K562 (cell line): Measurements from ENCODE around the gene NANS. TPM values are rescaled to one million over a fixed set of nuclear protein-coding genes. Genes with fewer than 3 reads are reported as not detected.

Experiments used
- COPS2 ChIP-seq: fragments of 450-650 bp; conservative IDR thresholded peaks from 2 replicates; pipeline ENCODE4 v1.6.1; 2016; ENCODE audit warnings: mild to moderate bottlenecking, moderate library complexity
- ELK1 ChIP-seq: sonication (generic); formaldehyde crosslinking; IDR thresholded peaks from 2 replicates; pipeline ENCODE4 v1.8.1; 2022; ENCODE audit warnings: missing genetic modification reagents
- HNRNPUL1 ChIP-seq: fragments of 200-400 bp; formaldehyde crosslinking; IDR thresholded peaks from 2 replicates; pipeline ENCODE4 v1.6.1; 2017; ENCODE audit warnings: low read length
- LEF1 ChIP-seq: fragments of 450-650 bp; IDR thresholded peaks from 2 replicates; pipeline ENCODE4 v1.6.1; 2016; ENCODE audit warnings: mild to moderate bottlenecking
- MCM2 ChIP-seq: fragments of 450-650 bp; IDR thresholded peaks from 2 replicates; pipeline ENCODE4 v1.6.1; 2017; ENCODE audit warnings: low read depth, mild to moderate bottlenecking
- MEF2A ChIP-seq: IDR thresholded peaks from 2 replicates; pipeline ENCODE4 v1.6.1; 2011; ENCODE audit warnings: low read depth, mild to moderate bottlenecking, low read length, moderate library complexity; ENCODE audit not compliant: control insufficient read depth
- NELFE ChIP-seq: IDR thresholded peaks from 2 replicates; pipeline ENCODE4 v1.6.1; 2011; ENCODE audit warnings: mild to moderate bottlenecking; ENCODE audit not compliant: insufficient read depth, insufficient read length
- NR3C1 ChIP-seq: sonication (generic); formaldehyde crosslinking; IDR thresholded peaks from 2 replicates; pipeline ENCODE4 v1.8.1; 2022; ENCODE audit warnings: missing genetic modification reagents
- PPARD ChIP-seq: fragments of 250-450 bp; sonication (Bioruptor Pico); IDR thresholded peaks from 2 replicates; pipeline ENCODE4 v1.8.0; 2022; ENCODE audit warnings: inconsistent platforms, mild to moderate bottlenecking, moderate library complexity
- PURB ChIP-seq: sonication (generic); formaldehyde crosslinking; IDR thresholded peaks from 2 replicates; pipeline ENCODE4 v1.9.0; 2021; ENCODE audit warnings: low read depth, mild to moderate bottlenecking, missing genetic modification reagents
- SIX5 ChIP-seq, 2 experiments: IDR thresholded peaks; 2 replicates each; pipeline ENCODE4 v1.6.1; 2011; ENCODE audit warnings: low read length in 2 of 2, borderline replicate concordance in 1 of 2, low read depth in 1 of 2, mild to moderate bottlenecking in 1 of 2, moderate library complexity in 1 of 2; ENCODE audit not compliant: insufficient read depth in 1 of 2
- ZFP1 ChIP-seq: fragments of 450-650 bp; formaldehyde crosslinking; IDR thresholded peaks from 2 replicates; pipeline ENCODE4 v1.4.0; 2020; ENCODE audit warnings: mild to moderate bottlenecking, mixed read lengths
- ZNF384 ChIP-seq: IDR thresholded peaks from 2 replicates; pipeline ENCODE4 v1.6.1; 2012; ENCODE audit warnings: low read depth, low read length, improper control_type of control experiment
- ZNF583 ChIP-seq: fragments of 250-450 bp; sonication (Bioruptor Pico); IDR thresholded peaks from 2 replicates; pipeline ENCODE4 v1.4.0; 2020
- ZNF589 ChIP-seq: fragments of 200-800 bp; sonication (Bioruptor generic); IDR thresholded peaks from 2 replicates; pipeline ENCODE4 v1.6.1; 2016; ENCODE audit warnings: low read depth, missing genetic modification characterization, missing compliant biosample characterization
- polyA plus RNA-seq, 8 experiments: library from polyadenylated mRNA; depleted of rRNA in 4 of 8; stranded (reverse) in 5 of 8; unstranded in 3 of 8; fragments of >200 nt; fragmentation: Nextera tagmentation in 2 of 8; fragmentation: Illumina TruSeq in 1 of 8; extraction: Ambion mirVana in 2 of 8; extraction: Trizol in 1 of 8; gene quantifications; 2 replicates each; pipeline versions ENCODE4 v1.2.1 to v1.2.3, GENCODE V29; 2011 to 2014; ENCODE audit warnings: inconsistent platforms in 1 of 8, missing spikeins in 1 of 8
- total RNA-seq, 7 experiments: library from RNA; depleted of rRNA in 6 of 7; stranded (reverse); fragments of >200 nt in 6 of 7; fragmentation: Illumina TruSeq in 2 of 7; extraction: Trizol in 2 of 7; gene quantifications; 2 replicates each; pipeline versions ENCODE4 v1.2.1 to v1.2.3, GENCODE V29; 2011 to 2021; ENCODE audit warnings: low replicate concordance in 1 of 7
- TF ChIP-seq, protein P1 (sequence below): fragments of 450-650 bp; formaldehyde crosslinking; conservative IDR thresholded peaks from 2 replicates; pipeline ENCODE4 v1.4.0; 2022; ENCODE audit warnings: mild to moderate bottlenecking, missing genetic modification characterization
- TF ChIP-seq, protein P2 (sequence below): IDR thresholded peaks from 3 replicates; pipeline ENCODE4 v1.6.1; 2011; ENCODE audit warnings: borderline replicate concordance, mild to moderate bottlenecking, moderate library complexity; ENCODE audit not compliant: insufficient read length; ENCODE audit errors: extremely low read depth
- TF ChIP-seq, protein P3 (sequence below): fragments of 450-650 bp; IDR thresholded peaks from 2 replicates; pipeline ENCODE4 v1.6.1; 2017; ENCODE audit warnings: antibody characterized with exemption, mild to moderate bottlenecking

NANS gene
- total and polyA plus RNA-seq, 9 of the 15 experiments (the other 6 are each of a cell fraction or from before 2014, with no cell fraction given) = 37.1 to 181 (median 137) TPM

DNA sequence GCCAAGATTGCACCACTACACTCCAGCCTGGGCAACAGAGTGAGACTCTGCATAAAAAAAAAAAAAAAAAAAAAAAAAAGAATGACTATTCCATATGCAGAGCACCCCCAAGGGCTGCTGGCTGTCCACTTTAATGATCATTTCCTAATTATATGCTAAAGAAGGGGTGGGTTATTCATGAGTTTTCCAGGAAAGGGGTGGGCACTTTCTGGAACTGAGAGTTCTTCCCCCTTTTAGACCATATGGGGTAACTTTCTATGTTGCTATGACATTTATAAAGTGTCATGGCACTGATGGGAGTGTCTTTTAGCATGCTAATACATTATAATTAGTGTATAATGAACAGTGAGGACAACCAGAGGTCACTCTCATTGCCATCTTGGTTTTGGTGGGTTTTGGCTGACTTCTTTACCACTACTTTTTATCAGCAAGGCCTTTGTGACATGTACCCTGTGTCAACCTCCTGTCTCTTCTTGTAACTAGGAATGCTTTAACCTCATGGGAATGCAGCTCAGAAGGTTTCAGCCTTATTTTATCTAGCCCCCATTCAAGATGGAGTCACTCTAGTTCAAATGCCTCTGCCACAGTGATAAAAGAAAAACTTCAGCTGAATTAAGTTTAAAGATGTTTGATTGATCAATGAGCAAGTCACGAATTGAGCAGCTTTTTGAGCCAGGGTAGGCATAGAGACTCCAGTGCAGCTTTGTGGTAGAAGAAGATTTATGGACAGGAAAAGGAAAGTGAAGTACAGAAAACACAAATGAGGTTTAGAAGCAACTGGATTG is 7.1 kb upstream of the NANS start (continued):
- TF ChIP-seq, protein P1, sequence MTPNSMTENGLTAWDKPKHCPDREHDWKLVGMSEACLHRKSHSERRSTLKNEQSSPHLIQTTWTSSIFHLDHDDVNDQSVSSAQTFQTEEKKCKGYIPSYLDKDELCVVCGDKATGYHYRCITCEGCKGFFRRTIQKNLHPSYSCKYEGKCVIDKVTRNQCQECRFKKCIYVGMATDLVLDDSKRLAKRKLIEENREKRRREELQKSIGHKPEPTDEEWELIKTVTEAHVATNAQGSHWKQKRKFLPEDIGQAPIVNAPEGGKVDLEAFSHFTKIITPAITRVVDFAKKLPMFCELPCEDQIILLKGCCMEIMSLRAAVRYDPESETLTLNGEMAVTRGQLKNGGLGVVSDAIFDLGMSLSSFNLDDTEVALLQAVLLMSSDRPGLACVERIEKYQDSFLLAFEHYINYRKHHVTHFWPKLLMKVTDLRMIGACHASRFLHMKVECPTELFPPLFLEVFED (CRISPR knock-in tag) = peak; percentile 71; the same call in 1 of the 2 replicates
- TF ChIP-seq NELFE = no peak
- 0 out of 2 replicates have a peak, but pooled peaks have one; percentile 52 for TF ChIP-seq ZNF589 (CRISPR knock-in tag)
- TF ChIP-seq, protein P2, sequence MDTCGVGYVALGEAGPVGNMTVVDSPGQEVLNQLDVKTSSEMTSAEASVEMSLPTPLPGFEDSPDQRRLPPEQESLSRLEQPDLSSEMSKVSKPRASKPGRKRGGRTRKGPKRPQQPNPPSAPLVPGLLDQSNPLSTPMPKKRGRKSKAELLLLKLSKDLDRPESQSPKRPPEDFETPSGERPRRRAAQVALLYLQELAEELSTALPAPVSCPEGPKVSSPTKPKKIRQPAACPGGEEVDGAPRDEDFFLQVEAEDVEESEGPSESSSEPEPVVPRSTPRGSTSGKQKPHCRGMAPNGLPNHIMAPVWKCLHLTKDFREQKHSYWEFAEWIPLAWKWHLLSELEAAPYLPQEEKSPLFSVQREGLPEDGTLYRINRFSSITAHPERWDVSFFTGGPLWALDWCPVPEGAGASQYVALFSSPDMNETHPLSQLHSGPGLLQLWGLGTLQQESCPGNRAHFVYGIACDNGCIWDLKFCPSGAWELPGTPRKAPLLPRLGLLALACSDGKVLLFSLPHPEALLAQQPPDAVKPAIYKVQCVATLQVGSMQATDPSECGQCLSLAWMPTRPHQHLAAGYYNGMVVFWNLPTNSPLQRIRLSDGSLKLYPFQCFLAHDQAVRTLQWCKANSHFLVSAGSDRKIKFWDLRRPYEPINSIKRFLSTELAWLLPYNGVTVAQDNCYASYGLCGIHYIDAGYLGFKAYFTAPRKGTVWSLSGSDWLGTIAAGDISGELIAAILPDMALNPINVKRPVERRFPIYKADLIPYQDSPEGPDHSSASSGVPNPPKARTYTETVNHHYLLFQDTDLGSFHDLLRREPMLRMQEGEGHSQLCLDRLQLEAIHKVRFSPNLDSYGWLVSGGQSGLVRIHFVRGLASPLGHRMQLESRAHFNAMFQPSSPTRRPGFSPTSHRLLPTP = no peak
- no peak for TF ChIP-seq MEF2A
- TF ChIP-seq HNRNPUL1 = no peak
- TF ChIP-seq LEF1 = no peak
- no peak for TF ChIP-seq PPARD (CRISPR knock-in tag)
- no peak for TF ChIP-seq MCM2
- TF ChIP-seq ZFP1 = no peak
- TF ChIP-seq ELK1 (CRISPR knock-in tag) = no peak
- TF ChIP-seq COPS2 = no peak
- TF ChIP-seq, protein P3, sequence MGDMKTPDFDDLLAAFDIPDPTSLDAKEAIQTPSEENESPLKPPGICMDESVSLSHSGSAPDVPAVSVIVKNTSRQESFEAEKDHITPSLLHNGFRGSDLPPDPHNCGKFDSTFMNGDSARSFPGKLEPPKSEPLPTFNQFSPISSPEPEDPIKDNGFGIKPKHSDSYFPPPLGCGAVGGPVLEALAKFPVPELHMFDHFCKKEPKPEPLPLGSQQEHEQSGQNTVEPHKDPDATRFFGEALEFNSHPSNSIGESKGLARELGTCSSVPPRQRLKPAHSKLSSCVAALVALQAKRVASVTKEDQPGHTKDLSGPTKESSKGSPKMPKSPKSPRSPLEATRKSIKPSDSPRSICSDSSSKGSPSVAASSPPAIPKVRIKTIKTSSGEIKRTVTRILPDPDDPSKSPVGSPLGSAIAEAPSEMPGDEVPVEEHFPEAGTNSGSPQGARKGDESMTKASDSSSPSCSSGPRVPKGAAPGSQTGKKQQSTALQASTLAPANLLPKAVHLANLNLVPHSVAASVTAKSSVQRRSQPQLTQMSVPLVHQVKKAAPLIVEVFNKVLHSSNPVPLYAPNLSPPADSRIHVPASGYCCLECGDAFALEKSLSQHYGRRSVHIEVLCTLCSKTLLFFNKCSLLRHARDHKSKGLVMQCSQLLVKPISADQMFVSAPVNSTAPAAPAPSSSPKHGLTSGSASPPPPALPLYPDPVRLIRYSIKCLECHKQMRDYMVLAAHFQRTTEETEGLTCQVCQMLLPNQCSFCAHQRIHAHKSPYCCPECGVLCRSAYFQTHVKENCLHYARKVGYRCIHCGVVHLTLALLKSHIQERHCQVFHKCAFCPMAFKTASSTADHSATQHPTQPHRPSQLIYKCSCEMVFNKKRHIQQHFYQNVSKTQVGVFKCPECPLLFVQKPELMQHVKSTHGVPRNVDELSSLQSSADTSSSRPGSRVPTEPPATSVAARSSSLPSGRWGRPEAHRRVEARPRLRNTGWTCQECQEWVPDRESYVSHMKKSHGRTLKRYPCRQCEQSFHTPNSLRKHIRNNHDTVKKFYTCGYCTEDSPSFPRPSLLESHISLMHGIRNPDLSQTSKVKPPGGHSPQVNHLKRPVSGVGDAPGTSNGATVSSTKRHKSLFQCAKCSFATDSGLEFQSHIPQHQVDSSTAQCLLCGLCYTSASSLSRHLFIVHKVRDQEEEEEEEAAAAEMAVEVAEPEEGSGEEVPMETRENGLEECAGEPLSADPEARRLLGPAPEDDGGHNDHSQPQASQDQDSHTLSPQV = peak; percentile 98
- no peak for TF ChIP-seq SIX5 (IDR thresholded peaks at IDR 0.05; ENCODE audit: borderline replicate concordance in 1 of 2, insufficient read depth in 1 of 2, low read depth in 1 of 2, low read length in 2 of 2)
- TF ChIP-seq ZNF384 = peak; percentile 25; the same call in 1 of the 2 replicates
- TF ChIP-seq PURB (CRISPR knock-in tag) = no peak
- peak; percentile 74; the same call in 1 of the 2 replicates for TF ChIP-seq ZNF583 (CRISPR knock-in tag)
- TF ChIP-seq NR3C1 (CRISPR knock-in tag) = no peak
